OCI-LY7 (cell line): ENCODE data around the gene GPBAR1. TPM values are rescaled to one million over a fixed set of nuclear protein-coding genes. Genes with fewer than 3 reads are reported as not detected.

Experiments
- BruUV-seq: library from RNA; stranded (reverse); fragments of 400-500 nt; replicated peaks from 2 replicates; lab custom pipeline; 2021; lab: Mats Ljungman, UMichigan
- CTCF ChIA-PET: fragments of 300-600 bp; sonication (Branson Sonifier 250); formaldehyde crosslinking; loops from one replicate; lab custom pipeline; 2022; ENCODE audit warnings: antibody characterized with exemption; ENCODE audit not compliant: unreplicated experiment; lab: Charles Lee
- POLR2A ChIA-PET: fragments of 300-600 bp; sonication (Branson Sonifier 250); formaldehyde crosslinking; loops from one replicate; lab custom pipeline; 2022; ENCODE audit warnings: antibody characterized with exemption; lab: Charles Lee
- DNase-seq: peaks from one replicate; pipeline ENCODE4 v3.0.0-alpha.2; 2015; ENCODE audit warnings: low spot score
- H2AFZ ChIP-seq: fragments of 200-600 bp; sonication (generic), shearing (Covaris generic); 2 replicates; pipeline ENCODE4 v1.6.1; 2014; ENCODE audit warnings: mild to moderate bottlenecking, antibody characterized with exemption, low read length, moderate library complexity
- H3K27ac ChIP-seq: fragments of 200-600 bp; sonication (generic); 2 replicates; pipeline ENCODE4 v1.5.1; 2014; ENCODE audit warnings: mixed run types, low read depth, mild to moderate bottlenecking, moderate library complexity, low read length, inconsistent platforms; ENCODE audit not compliant: poor library complexity, severe bottlenecking
- H3K36me3 ChIP-seq: fragments of 200-600 bp; sonication (generic); 2 replicates; pipeline ENCODE4 v1.6.1; 2014; ENCODE audit warnings: mild to moderate bottlenecking, antibody characterized with exemption, low read length, moderate library complexity, mixed read lengths; ENCODE audit not compliant: insufficient read depth
- H3K4me1 ChIP-seq: fragments of 200-600 bp; sonication (generic); 2 replicates; pipeline ENCODE4 v1.5.1; 2014; ENCODE audit warnings: mild to moderate bottlenecking, low read length; ENCODE audit not compliant: insufficient read depth, poor library complexity, severe bottlenecking
- H3K4me2 ChIP-seq: fragments of 200-600 bp; sonication (generic); 2 replicates; pipeline ENCODE4 v1.6.1; 2014; ENCODE audit warnings: mild to moderate bottlenecking, low read length
- H3K4me3 ChIP-seq: fragments of 200-600 bp; sonication (generic); 2 replicates; pipeline ENCODE4 v1.5.1; 2014; ENCODE audit warnings: mild to moderate bottlenecking, low read depth, low read length; ENCODE audit not compliant: poor library complexity, severe bottlenecking
- H3K79me2 ChIP-seq: fragments of 200-600 bp; sonication (generic); 2 replicates; pipeline ENCODE4 v1.6.1; 2016; ENCODE audit warnings: low read depth, mild to moderate bottlenecking, low read length, moderate library complexity, mixed read lengths; ENCODE audit not compliant: insufficient read depth
- H3K9me2 ChIP-seq: fragments of 200-600 bp; sonication (generic); 2 replicates; pipeline ENCODE4 v1.6.1; 2016; ENCODE audit warnings: mild to moderate bottlenecking, low read length, mixed read lengths; ENCODE audit not compliant: insufficient read depth
- H3K9me3 ChIP-seq: fragments of 200-600 bp; sonication (generic); 2 replicates; pipeline ENCODE4 v1.6.1; 2014; ENCODE audit warnings: mild to moderate bottlenecking, mixed run types, low read length, mixed read lengths
- H4K20me1 ChIP-seq: fragments of 200-600 bp; sonication (generic); 2 replicates; pipeline ENCODE4 v1.6.1; 2014; ENCODE audit warnings: mild to moderate bottlenecking, antibody characterized with exemption, low read length, moderate library complexity, mixed read lengths; ENCODE audit not compliant: insufficient read depth
- CTCF ChIP-seq: fragments of 200-600 bp; sonication (generic); conservative IDR thresholded peaks from 2 replicates; pipeline ENCODE4 v1.5.1; 2014; ENCODE audit warnings: mild to moderate bottlenecking, antibody characterized with exemption, low read length, moderate library complexity, mixed read lengths
- EZH2phosphoT487 ChIP-seq: fragments of 200-600 bp; sonication (generic); IDR thresholded peaks from 2 replicates; pipeline ENCODE4 v1.6.1; 2018; ENCODE audit warnings: low read depth, borderline replicate concordance, mild to moderate bottlenecking, mixed run types, antibody characterized with exemption, low read length, moderate library complexity, mixed read lengths
- intact Hi-C: fragments of 100-400 bp; cut with micrococcal nuclease; formaldehyde crosslinking; loops from one replicate; pipeline ENCODE4 v1.10.0; 2022; ENCODE audit not compliant: unreplicated experiment
- total RNA-seq, 2 experiments: library from RNA; depleted of rRNA in 1 of 2; stranded (reverse); fragments of >200 nt in 1 of 2; shearing (Covaris generic) in 1 of 2; gene quantifications; 2 replicates each; pipeline ENCODE4 v1.2.3, GENCODE V29; 2014 to 2022

GPBAR1 gene
- total RNA-seq, 2 experiments from 2014 or later: 0.22 to 0.40 TPM

GRCh38 chr2:218228366-218229090 is 32.3 kb upstream of the GPBAR1 start:
- no peak for DNase-seq
- Histone ChIP-seq H4K20me1 (peaks cover 27% of the 10 kb centered on the region), H3K79me2 (peaks cover 66% of the 10 kb centered on the region), H3K9me2 (no peaks in the 10 kb centered on the region), H3K9me3 (no peaks in the 10 kb centered on the region), H3K36me3 (peaks cover 98% of the 10 kb centered on the region), H3K4me3 (peak overlapping the region; percentile 9), H3K27ac (peak overlapping the region; percentile 83), H2AFZ (no peak overlapping the region), H3K4me1 (peaks cover 59% of the 10 kb centered on the region), H3K4me2 (peak overlapping the region; percentile 61)
- intact Hi-C loops: loop anchor here (1.0 kb wide), 1 partner anchor 8 kb away; no protein-coding TSS in a partner anchor
- no TSS peak for BruUV-seq
- CTCF ChIA-PET: interaction anchor here (1.2 kb wide), 1 partner anchor 9 kb away, joined by 5 read pairs; no protein-coding TSS in a partner anchor
- TF ChIP-seq CTCF (no peak), EZH2phosphoT487 (no peak)
- POLR2A ChIA-PET: interaction anchor here (0.7 to 7.5 kb wide), 10 partner anchors 10 to 975 kb away, joined by 3 to 143 read pairs (median 4); partner anchors contain the start of genes AAMP, ARPC2 and PNKD

- H3K9me3 ChIP-seq: no peaks in the 10 kb centered on the region
- ChIA-PET POLR2A (interaction anchor here (0.5 to 7.5 kb wide), 13 partner anchors 11 to 975 kb away, joined by 3 to 143 read pairs (median 3); partner anchors contain the start of genes AAMP, ARPC2 and PNKD), CTCF (interaction anchor here (1.1 to 1.2 kb wide), 2 partner anchors 8 to 9 kb away, joined by 4 to 5 read pairs; no protein-coding TSS in a partner anchor)
- no peak overlapping the region for H2AFZ ChIP-seq
- no TSS peak for BruUV-seq
- peaks cover 98% of the 10 kb centered on the region for H3K36me3 ChIP-seq
- peaks cover 21% of the 10 kb centered on the region for H4K20me1 ChIP-seq
- no peaks in the 10 kb centered on the region for H3K9me2 ChIP-seq
- TF ChIP-seq EZH2phosphoT487 (no peak), CTCF (no peak)
- H3K79me2 ChIP-seq: peaks cover 59% of the 10 kb centered on the region
- intact Hi-C loops: loop anchor here (1.0 kb wide), 1 partner anchor 9 kb away; no protein-coding TSS in a partner anchor
- H3K27ac ChIP-seq: peak overlapping the region; percentile 83
- DNase-seq: peak; percentile 72
- H3K4me3 ChIP-seq: peak overlapping the region; percentile 9
- peak overlapping the region; percentile 61 for H3K4me2 ChIP-seq
- H3K4me1 ChIP-seq: peaks cover 52% of the 10 kb centered on the region
Measured at GRCh38 chr2:218229239-218229638, 31.6 kb upstream of the GPBAR1 start.
